Prostate gland (tissue), 2 donors: ENCODE results near the gene FNBP1L. TPM values are rescaled to one million over a fixed set of nuclear protein-coding genes. Genes with fewer than 3 reads are reported as not detected.
A peak's percentile ranks its signal among the peaks of the same experiment; 100 is the strongest.

ENCODE experiments used
- DNase-seq: peaks from one replicate; pipeline ENCODE4 v3.0.0-alpha.2; 2019; ENCODE audit warnings: low spot score
- H3K27ac ChIP-seq, 2 donors: fragments of 200-600 bp; sonication (generic); 2 replicates each; pipeline ENCODE4 v1.5.1; 2017 to 2019
- H3K27me3 ChIP-seq: fragments of 200-600 bp; sonication (generic); replicated peaks from 2 replicates; pipeline ENCODE4 v1.5.1; 2019; ENCODE audit not compliant: insufficient read depth
- H3K36me3 ChIP-seq, 2 donors: fragments of 200-600 bp; sonication (generic); 1 replicate in 1 of 2; 2 replicates in 1 of 2; pipeline versions ENCODE4 v1.5.1 to v1.8.1; 2017 to 2019
- H3K4me1 ChIP-seq: fragments of 200-600 bp; sonication (generic); replicated peaks from 2 replicates; pipeline ENCODE4 v1.5.1; 2019
- H3K4me3 ChIP-seq, 2 donors: fragments of 200-600 bp; sonication (generic); 2 replicates each; pipeline ENCODE4 v1.5.1; 2017 to 2019
- H3K9me3 ChIP-seq: fragments of 200-600 bp; sonication (generic); 2 replicates; pipeline ENCODE4 v1.5.1; 2017
- CTCF ChIP-seq, 4 experiments: fragments of 200-600 bp in 2 of 4; fragments of 450-650 bp in 2 of 4; sonication (generic) in 2 of 4; IDR thresholded peaks; 1 replicate in 3 of 4; 2 replicates in 1 of 4; pipeline ENCODE4 v1.5.1; 2016 to 2019; ENCODE audit warnings: antibody characterized with exemption in 4 of 4, mild to moderate bottlenecking in 2 of 4, moderate library complexity in 2 of 4
- POLR2A ChIP-seq: fragments of 450-650 bp; IDR thresholded peaks from one replicate; pipeline ENCODE4 v1.6.1; 2016; ENCODE audit warnings: antibody characterized with exemption, mild to moderate bottlenecking
- POLR2AphosphoS5 ChIP-seq: sonication (generic); formaldehyde crosslinking; IDR thresholded peaks from one replicate; pipeline ENCODE4 v1.6.1; 2017; ENCODE audit warnings: antibody characterized with exemption
- WGBS: methylation state at CpG from one replicate; pipeline ENCODE4 v1.1.5; 2018; 5-methylcytosine and 5-hydroxymethylcytosine counted together
- intact Hi-C: fragments of 100-400 bp; cut with DNase I; formaldehyde crosslinking; loops from one replicate; pipeline ENCODE4 v1.14.2; 2022
- total RNA-seq, 2 donors: library from RNA; depleted of rRNA; stranded (reverse); fragments of >200 nt; gene quantifications; one replicate each; pipeline ENCODE4 v1.1.0, GENCODE V29; 2016

FNBP1L gene
- total RNA-seq, 2 donors from 2014 or later, result 41.1 to 49.7 TPM

GRCh38 chr1:93574511-93574910, 126.6 kb downstream of the FNBP1L start:
- Histone ChIP-seq H3K4me1 (no peaks in the 10 kb centered on the region), H3K36me3 (no peaks in the 10 kb centered on the region), H3K9me3 (no peaks in the 10 kb centered on the region), H3K4me3 (no peak overlapping the region), H3K27ac (peak overlapping the region in 1 of 2 donors; percentile 7), H3K27me3 (no peaks in the 10 kb centered on the region)
- TF ChIP-seq POLR2AphosphoS5, result no peak
- TF ChIP-seq POLR2A, result no peak
- intact Hi-C loops, result no loop called here
- 93% methylated on average over 7 of the region's 7 CpGs for WGBS
- DNase-seq, result no peak

- DNase-seq, result no peak
- Histone ChIP-seq H3K36me3 (no peaks in the 10 kb centered on the region), H3K4me1 (no peaks in the 10 kb centered on the region), H3K9me3 (no peaks in the 10 kb centered on the region), H3K27ac (no peak overlapping the region), H3K4me3 (no peak overlapping the region), H3K27me3 (no peaks in the 10 kb centered on the region)
- TF ChIP-seq POLR2AphosphoS5 (no peak), CTCF (IDR thresholded peaks at IDR 0.05) (no peak), POLR2A (no peak)
- intact Hi-C loops, result no loop called here
- 97% methylated on average over 6 of the region's 6 CpGs for WGBS
Observed at GRCh38 chr1:93574991-93575390, 127.1 kb downstream of the FNBP1L start.

- Histone ChIP-seq H3K27ac (peak overlapping the region in 1 of 2 donors; percentile 21), H3K9me3 (no peaks in the 10 kb centered on the region), H3K27me3 (no peaks in the 10 kb centered on the region), H3K36me3 (no peaks in the 10 kb centered on the region), H3K4me1 (no peaks in the 10 kb centered on the region), H3K4me3 (no peak overlapping the region)
- WGBS, result 61% methylated on average over 10 of the region's 10 CpGs
- DNase-seq, result no peak
- intact Hi-C loops, result no loop called here
- TF ChIP-seq CTCF (IDR thresholded peaks at IDR 0.05) (no peak), POLR2AphosphoS5 (no peak), POLR2A (no peak)
Observed at GRCh38 chr1:93575621-93576284, 127.8 kb downstream of the FNBP1L start.

- H3K4me3 ChIP-seq, result no peak overlapping the region
- no peaks in the 10 kb centered on the region for H3K27me3 ChIP-seq
- no peaks in the 10 kb centered on the region for H3K4me1 ChIP-seq
- no peak for TF ChIP-seq POLR2AphosphoS5
- no peak for TF ChIP-seq CTCF (IDR thresholded peaks at IDR 0.05)
- TF ChIP-seq POLR2A, result no peak
- intact Hi-C loops, result no loop called here
- H3K9me3 ChIP-seq, result no peaks in the 10 kb centered on the region
- no peaks in the 10 kb centered on the region for H3K36me3 ChIP-seq
- 10% methylated on average over 9 of the region's 9 CpGs for WGBS
- H3K27ac ChIP-seq, result peak overlapping the region in 1 of 2 donors; percentile 19
- no peak for DNase-seq
Observed at GRCh38 chr1:93576346-93576745, 128.4 kb downstream of the FNBP1L start.

GRCh38 chr1:93576746-93577145, 128.8 kb downstream of the FNBP1L start:
- TF ChIP-seq POLR2AphosphoS5, result no peak
- no peak for TF ChIP-seq POLR2A
- TF ChIP-seq CTCF (IDR thresholded peaks at IDR 0.05), result no peak
- peak overlapping the region in 1 of 2 donors; percentile 19 for H3K27ac ChIP-seq
- no peaks in the 10 kb centered on the region for H3K9me3 ChIP-seq
- intact Hi-C loops, result no loop called here
- no peaks in the 10 kb centered on the region for H3K4me1 ChIP-seq
- no peaks in the 10 kb centered on the region for H3K36me3 ChIP-seq
- no peak overlapping the region for H3K4me3 ChIP-seq
- DNase-seq, result no peak
- WGBS, result 97% methylated on average over 2 of the region's 2 CpGs
- H3K27me3 ChIP-seq, result no peaks in the 10 kb centered on the region
